SK-N-SH treated with all-trans-retinoic acid at 6 μM for 48 hours (cell line): ENCODE results near the gene NEGR1.
"Not testable (repeated sequence)": the region's sequence is repeated elsewhere in the genome, so short reads cannot be mapped to it uniquely, and the experiment has no call there.

Experiments used
- ATAC-seq: fragments of 200-7000 bp; cut with Tn5 transposase; 3 replicates; pipeline ENCODE4 v1.9.1; 2020; ENCODE audit warnings: mild to moderate bottlenecking, moderate library complexity
- ARNTL ChIP-seq: fragments of 450-650 bp; formaldehyde crosslinking; IDR thresholded peaks from 2 replicates; pipeline ENCODE4 v1.5.0; 2020; ENCODE audit warnings: low read depth, mild to moderate bottlenecking, moderate library complexity, borderline replicate concordance
- BACH2 ChIP-seq: fragments of 250-450 bp; sonication (Bioruptor Pico); IDR thresholded peaks from 2 replicates; pipeline ENCODE4 v1.9.0; 2021; ENCODE audit warnings: mild to moderate bottlenecking, borderline replicate concordance
- CREB5 ChIP-seq: fragments of 250-450 bp; sonication (Bioruptor Pico); IDR thresholded peaks from 2 replicates; pipeline ENCODE4 v1.5.1; 2020; ENCODE audit warnings: low read depth, mild to moderate bottlenecking, moderate library complexity
- CSDC2 ChIP-seq: fragments of 250-450 bp; sonication (Bioruptor Pico); IDR thresholded peaks from 2 replicates; pipeline ENCODE4 v1.5.0; 2020; ENCODE audit warnings: mild to moderate bottlenecking, moderate library complexity
- ESRRG ChIP-seq: fragments of 250-450 bp; sonication (Bioruptor Pico); IDR thresholded peaks from 2 replicates; pipeline ENCODE4 v1.6.1; 2021; ENCODE audit warnings: mild to moderate bottlenecking
- GLIS3 ChIP-seq: fragments of 250-450 bp; sonication (Bioruptor Pico); IDR thresholded peaks from 2 replicates; pipeline ENCODE4 v1.5.0; 2020; ENCODE audit warnings: mild to moderate bottlenecking, moderate library complexity
- ISL1 ChIP-seq: fragments of 250-450 bp; sonication (Bioruptor Pico); IDR thresholded peaks from 2 replicates; pipeline ENCODE4 v2.1.2; 2022; ENCODE audit warnings: mild to moderate bottlenecking, moderate library complexity
- OSR1 ChIP-seq: fragments of 250-450 bp; sonication (Bioruptor Pico); IDR thresholded peaks from 2 replicates; pipeline ENCODE4 v1.8.0; 2022; ENCODE audit warnings: moderate library complexity, mild to moderate bottlenecking, inconsistent platforms
- POU6F1 ChIP-seq: fragments of 250-450 bp; sonication (Bioruptor Pico); IDR thresholded peaks from 2 replicates; pipeline ENCODE4 v1.8.0; 2021; ENCODE audit warnings: low read depth, mild to moderate bottlenecking, moderate library complexity, borderline replicate concordance
- PPARA ChIP-seq: fragments of 250-450 bp; sonication (Bioruptor Pico); IDR thresholded peaks from 2 replicates; pipeline ENCODE4 v1.5.0; 2020; ENCODE audit warnings: mild to moderate bottlenecking, borderline replicate concordance
- SNAI2 ChIP-seq: fragments of 250-450 bp; sonication (Bioruptor Pico); IDR thresholded peaks from 2 replicates; pipeline ENCODE4 v1.5.0; 2020; ENCODE audit warnings: mild to moderate bottlenecking, moderate library complexity
- TCF4 ChIP-seq: fragments of 250-450 bp; sonication (Bioruptor Pico); IDR thresholded peaks from 2 replicates; pipeline ENCODE4 v1.8.0; 2021; ENCODE audit warnings: mild to moderate bottlenecking, moderate library complexity, borderline replicate concordance
- TOX ChIP-seq: fragments of 250-450 bp; sonication (Bioruptor Pico); IDR thresholded peaks from 2 replicates; pipeline ENCODE4 v1.8.0; 2021; ENCODE audit warnings: mild to moderate bottlenecking, moderate library complexity, borderline replicate concordance
- ZC3H10 ChIP-seq: fragments of 250-450 bp; sonication (Bioruptor Pico); IDR thresholded peaks from 2 replicates; pipeline ENCODE4 v1.5.1; 2021; ENCODE audit warnings: mild to moderate bottlenecking, moderate library complexity
- ZFP3 ChIP-seq: fragments of 250-450 bp; sonication (Bioruptor Pico); IDR thresholded peaks from 2 replicates; pipeline ENCODE4 v1.5.0; 2020; ENCODE audit warnings: mild to moderate bottlenecking, moderate library complexity
- ZFP30 ChIP-seq: fragments of 450-650 bp; formaldehyde crosslinking; IDR thresholded peaks from 2 replicates; pipeline ENCODE4 v1.5.0; 2022; ENCODE audit warnings: mild to moderate bottlenecking, moderate library complexity
- ZNF70 ChIP-seq: fragments of 450-650 bp; formaldehyde crosslinking; IDR thresholded peaks from 2 replicates; pipeline ENCODE4 v1.5.0; 2020; ENCODE audit warnings: mild to moderate bottlenecking, moderate library complexity
- ZNF8 ChIP-seq: fragments of 450-650 bp; formaldehyde crosslinking; IDR thresholded peaks from 2 replicates; pipeline ENCODE4 v1.5.0; 2020; ENCODE audit warnings: mild to moderate bottlenecking, moderate library complexity
- TF ChIP-seq, protein P1 (sequence below): fragments of 250-450 bp; sonication (Bioruptor Pico); IDR thresholded peaks from 2 replicates; pipeline ENCODE4 v1.5.0; 2020; ENCODE audit warnings: mild to moderate bottlenecking, moderate library complexity
- TF ChIP-seq, protein P2 (sequence below): fragments of 250-450 bp; sonication (Bioruptor Pico); IDR thresholded peaks from 2 replicates; pipeline ENCODE4 v1.5.1; 2021; ENCODE audit warnings: mild to moderate bottlenecking, moderate library complexity

The NEGR1 gene

DNA sequence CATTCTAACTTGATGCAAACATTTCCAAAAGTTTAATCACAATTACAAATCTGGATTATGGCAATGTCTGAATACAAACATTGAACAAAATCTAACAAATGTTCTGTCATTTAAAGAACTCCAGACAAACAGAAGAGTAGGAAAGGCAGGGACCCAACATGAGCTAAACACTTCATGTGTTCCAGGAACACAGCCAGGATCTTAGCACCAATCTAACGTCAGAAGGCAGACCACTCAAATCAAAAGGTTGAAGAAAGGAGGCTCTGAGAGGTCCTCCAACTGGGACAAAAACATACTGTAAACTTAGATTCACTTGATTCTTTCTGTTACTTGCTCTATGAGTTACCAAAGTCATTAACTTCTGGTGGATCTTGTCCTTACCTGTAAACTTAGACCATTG is 374.0 kb downstream of the NEGR1 start:
- TF ChIP-seq ZNF8 (CRISPR knock-in tag) (no peak), PPARA (no peak), TOX (CRISPR knock-in tag) (no peak), SNAI2 (CRISPR knock-in tag) (no peak), ISL1 (no peak), ESRRG (CRISPR knock-in tag) (no peak), CREB5 (CRISPR knock-in tag) (no peak), GLIS3 (CRISPR knock-in tag) (no peak), POU6F1 (CRISPR knock-in tag) (no peak), BACH2 (no peak)
- TF ChIP-seq, protein P1, sequence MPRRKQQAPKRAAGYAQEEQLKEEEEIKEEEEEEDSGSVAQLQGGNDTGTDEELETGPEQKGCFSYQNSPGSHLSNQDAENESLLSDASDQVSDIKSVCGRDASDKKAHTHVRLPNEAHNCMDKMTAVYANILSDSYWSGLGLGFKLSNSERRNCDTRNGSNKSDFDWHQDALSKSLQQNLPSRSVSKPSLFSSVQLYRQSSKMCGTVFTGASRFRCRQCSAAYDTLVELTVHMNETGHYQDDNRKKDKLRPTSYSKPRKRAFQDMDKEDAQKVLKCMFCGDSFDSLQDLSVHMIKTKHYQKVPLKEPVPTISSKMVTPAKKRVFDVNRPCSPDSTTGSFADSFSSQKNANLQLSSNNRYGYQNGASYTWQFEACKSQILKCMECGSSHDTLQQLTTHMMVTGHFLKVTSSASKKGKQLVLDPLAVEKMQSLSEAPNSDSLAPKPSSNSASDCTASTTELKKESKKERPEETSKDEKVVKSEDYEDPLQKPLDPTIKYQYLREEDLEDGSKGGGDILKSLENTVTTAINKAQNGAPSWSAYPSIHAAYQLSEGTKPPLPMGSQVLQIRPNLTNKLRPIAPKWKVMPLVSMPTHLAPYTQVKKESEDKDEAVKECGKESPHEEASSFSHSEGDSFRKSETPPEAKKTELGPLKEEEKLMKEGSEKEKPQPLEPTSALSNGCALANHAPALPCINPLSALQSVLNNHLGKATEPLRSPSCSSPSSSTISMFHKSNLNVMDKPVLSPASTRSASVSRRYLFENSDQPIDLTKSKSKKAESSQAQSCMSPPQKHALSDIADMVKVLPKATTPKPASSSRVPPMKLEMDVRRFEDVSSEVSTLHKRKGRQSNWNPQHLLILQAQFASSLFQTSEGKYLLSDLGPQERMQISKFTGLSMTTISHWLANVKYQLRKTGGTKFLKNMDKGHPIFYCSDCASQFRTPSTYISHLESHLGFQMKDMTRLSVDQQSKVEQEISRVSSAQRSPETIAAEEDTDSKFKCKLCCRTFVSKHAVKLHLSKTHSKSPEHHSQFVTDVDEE (CRISPR knock-in tag), result no peak
- TF ChIP-seq, protein P2, sequence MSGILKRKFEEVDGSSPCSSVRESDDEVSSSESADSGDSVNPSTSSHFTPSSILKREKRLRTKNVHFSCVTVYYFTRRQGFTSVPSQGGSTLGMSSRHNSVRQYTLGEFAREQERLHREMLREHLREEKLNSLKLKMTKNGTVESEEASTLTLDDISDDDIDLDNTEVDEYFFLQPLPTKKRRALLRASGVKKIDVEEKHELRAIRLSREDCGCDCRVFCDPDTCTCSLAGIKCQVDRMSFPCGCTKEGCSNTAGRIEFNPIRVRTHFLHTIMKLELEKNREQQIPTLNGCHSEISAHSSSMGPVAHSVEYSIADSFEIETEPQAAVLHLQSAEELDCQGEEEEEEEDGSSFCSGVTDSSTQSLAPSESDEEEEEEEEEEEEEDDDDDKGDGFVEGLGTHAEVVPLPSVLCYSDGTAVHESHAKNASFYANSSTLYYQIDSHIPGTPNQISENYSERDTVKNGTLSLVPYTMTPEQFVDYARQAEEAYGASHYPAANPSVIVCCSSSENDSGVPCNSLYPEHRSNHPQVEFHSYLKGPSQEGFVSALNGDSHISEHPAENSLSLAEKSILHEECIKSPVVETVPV (CRISPR knock-in tag), result no peak
- no peak for ATAC-seq

- ATAC-seq, result no peak
- TF ChIP-seq TCF4 (CRISPR knock-in tag), result no peak
- TF ChIP-seq TOX (CRISPR knock-in tag), result no peak
- TF ChIP-seq, protein P2 (CRISPR knock-in tag), result no peak
- no peak for TF ChIP-seq PPARA
- TF ChIP-seq ZC3H10 (CRISPR knock-in tag), result no peak
- no peak for TF ChIP-seq ZNF8 (CRISPR knock-in tag)
- TF ChIP-seq ISL1, result no peak
- no peak for TF ChIP-seq ARNTL
- no peak for TF ChIP-seq CSDC2 (CRISPR knock-in tag)
- TF ChIP-seq POU6F1 (CRISPR knock-in tag), result no peak
- TF ChIP-seq GLIS3 (CRISPR knock-in tag), result no peak
- TF ChIP-seq CREB5 (CRISPR knock-in tag), result no peak
- TF ChIP-seq ESRRG (CRISPR knock-in tag), result no peak
- no peak for TF ChIP-seq ZNF70
- TF ChIP-seq OSR1 (CRISPR knock-in tag), result no peak
- no peak for TF ChIP-seq ZFP3
- TF ChIP-seq, protein P1 (CRISPR knock-in tag), result no peak
- no peak for TF ChIP-seq ZFP30 (CRISPR knock-in tag)
Measured at GRCh38 chr1:71899881-71900280, 382.5 kb downstream of the NEGR1 start.

DNA sequence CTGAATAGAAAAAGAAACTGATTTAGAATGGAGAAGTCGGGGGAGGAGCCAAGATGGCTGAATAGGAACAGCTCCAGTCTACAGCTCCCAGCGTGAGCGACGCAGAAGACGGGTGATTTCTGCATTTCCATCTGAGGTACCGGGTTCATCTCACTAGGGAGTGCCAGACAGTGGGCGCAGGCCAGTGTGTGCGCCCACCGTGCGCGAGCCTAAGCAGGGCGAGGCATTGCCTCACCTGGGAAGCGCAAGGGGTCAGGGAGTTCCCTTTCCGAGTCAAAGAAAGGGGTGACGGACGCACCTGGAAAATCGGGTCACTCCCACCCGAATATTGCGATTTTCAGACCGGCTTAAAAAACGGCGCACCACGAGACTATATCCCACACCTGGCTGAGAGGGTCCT is 394.2 kb downstream of the NEGR1 start:
- ATAC-seq, result not testable (repeated sequence)
